SK-N-SH treated with all-trans-retinoic acid at 6 μM for 48 hours (cell line): ENCODE results near the gene ANK2.

Experiments
- ATAC-seq: fragments of 200-7000 bp; cut with Tn5 transposase; 3 replicates; pipeline ENCODE4 v1.9.1; 2020; ENCODE audit warnings: mild to moderate bottlenecking, moderate library complexity
- ARNTL ChIP-seq: fragments of 450-650 bp; formaldehyde crosslinking; IDR thresholded peaks from 2 replicates; pipeline ENCODE4 v1.5.0; 2020; ENCODE audit warnings: low read depth, mild to moderate bottlenecking, moderate library complexity, borderline replicate concordance
- BACH2 ChIP-seq: fragments of 250-450 bp; sonication (Bioruptor Pico); IDR thresholded peaks from 2 replicates; pipeline ENCODE4 v1.9.0; 2021; ENCODE audit warnings: mild to moderate bottlenecking, borderline replicate concordance
- ESRRG ChIP-seq: fragments of 250-450 bp; sonication (Bioruptor Pico); IDR thresholded peaks from 2 replicates; pipeline ENCODE4 v1.6.1; 2021; ENCODE audit warnings: mild to moderate bottlenecking
- GLIS3 ChIP-seq: fragments of 250-450 bp; sonication (Bioruptor Pico); IDR thresholded peaks from 2 replicates; pipeline ENCODE4 v1.5.0; 2020; ENCODE audit warnings: mild to moderate bottlenecking, moderate library complexity
- ISL1 ChIP-seq: fragments of 250-450 bp; sonication (Bioruptor Pico); IDR thresholded peaks from 2 replicates; pipeline ENCODE4 v2.1.2; 2022; ENCODE audit warnings: mild to moderate bottlenecking, moderate library complexity
- OSR1 ChIP-seq: fragments of 250-450 bp; sonication (Bioruptor Pico); IDR thresholded peaks from 2 replicates; pipeline ENCODE4 v1.8.0; 2022; ENCODE audit warnings: moderate library complexity, mild to moderate bottlenecking, inconsistent platforms
- PPARA ChIP-seq: fragments of 250-450 bp; sonication (Bioruptor Pico); IDR thresholded peaks from 2 replicates; pipeline ENCODE4 v1.5.0; 2020; ENCODE audit warnings: mild to moderate bottlenecking, borderline replicate concordance
- SNAI2 ChIP-seq: fragments of 250-450 bp; sonication (Bioruptor Pico); IDR thresholded peaks from 2 replicates; pipeline ENCODE4 v1.5.0; 2020; ENCODE audit warnings: mild to moderate bottlenecking, moderate library complexity
- TCF4 ChIP-seq: fragments of 250-450 bp; sonication (Bioruptor Pico); IDR thresholded peaks from 2 replicates; pipeline ENCODE4 v1.8.0; 2021; ENCODE audit warnings: mild to moderate bottlenecking, moderate library complexity, borderline replicate concordance
- TOX ChIP-seq: fragments of 250-450 bp; sonication (Bioruptor Pico); IDR thresholded peaks from 2 replicates; pipeline ENCODE4 v1.8.0; 2021; ENCODE audit warnings: mild to moderate bottlenecking, moderate library complexity, borderline replicate concordance
- ZC3H10 ChIP-seq: fragments of 250-450 bp; sonication (Bioruptor Pico); IDR thresholded peaks from 2 replicates; pipeline ENCODE4 v1.5.1; 2021; ENCODE audit warnings: mild to moderate bottlenecking, moderate library complexity
- ZFP3 ChIP-seq: fragments of 250-450 bp; sonication (Bioruptor Pico); IDR thresholded peaks from 2 replicates; pipeline ENCODE4 v1.5.0; 2020; ENCODE audit warnings: mild to moderate bottlenecking, moderate library complexity
- ZFP30 ChIP-seq: fragments of 450-650 bp; formaldehyde crosslinking; IDR thresholded peaks from 2 replicates; pipeline ENCODE4 v1.5.0; 2022; ENCODE audit warnings: mild to moderate bottlenecking, moderate library complexity
- ZNF565 ChIP-seq: fragments of 450-650 bp; formaldehyde crosslinking; conservative IDR thresholded peaks from 2 replicates; pipeline ENCODE4 v1.5.0; 2020; ENCODE audit warnings: low read depth, mild to moderate bottlenecking, moderate library complexity
- ZNF70 ChIP-seq: fragments of 450-650 bp; formaldehyde crosslinking; IDR thresholded peaks from 2 replicates; pipeline ENCODE4 v1.5.0; 2020; ENCODE audit warnings: mild to moderate bottlenecking, moderate library complexity
- ZNF8 ChIP-seq: fragments of 450-650 bp; formaldehyde crosslinking; IDR thresholded peaks from 2 replicates; pipeline ENCODE4 v1.5.0; 2020; ENCODE audit warnings: mild to moderate bottlenecking, moderate library complexity
- TF ChIP-seq, protein P1 (sequence below): fragments of 250-450 bp; sonication (Bioruptor Pico); IDR thresholded peaks from 2 replicates; pipeline ENCODE4 v1.5.1; 2021; ENCODE audit warnings: mild to moderate bottlenecking, moderate library complexity
- TF ChIP-seq, protein P2 (sequence below): fragments of 250-450 bp; sonication (Bioruptor Pico); IDR thresholded peaks from 2 replicates; pipeline ENCODE4 v1.8.0; 2021; ENCODE audit warnings: low read depth, mild to moderate bottlenecking, moderate library complexity, borderline replicate concordance
- TF ChIP-seq, protein P3 (sequence below): fragments of 250-450 bp; sonication (Bioruptor Pico); IDR thresholded peaks from 2 replicates; pipeline ENCODE4 v1.5.1; 2020; ENCODE audit warnings: low read depth, mild to moderate bottlenecking, moderate library complexity
- TF ChIP-seq, protein P4 (sequence below): fragments of 250-450 bp; sonication (Bioruptor Pico); IDR thresholded peaks from 2 replicates; pipeline ENCODE4 v1.8.0; 2020; ENCODE audit warnings: mild to moderate bottlenecking, moderate library complexity, borderline replicate concordance

Gene ANK2

DNA sequence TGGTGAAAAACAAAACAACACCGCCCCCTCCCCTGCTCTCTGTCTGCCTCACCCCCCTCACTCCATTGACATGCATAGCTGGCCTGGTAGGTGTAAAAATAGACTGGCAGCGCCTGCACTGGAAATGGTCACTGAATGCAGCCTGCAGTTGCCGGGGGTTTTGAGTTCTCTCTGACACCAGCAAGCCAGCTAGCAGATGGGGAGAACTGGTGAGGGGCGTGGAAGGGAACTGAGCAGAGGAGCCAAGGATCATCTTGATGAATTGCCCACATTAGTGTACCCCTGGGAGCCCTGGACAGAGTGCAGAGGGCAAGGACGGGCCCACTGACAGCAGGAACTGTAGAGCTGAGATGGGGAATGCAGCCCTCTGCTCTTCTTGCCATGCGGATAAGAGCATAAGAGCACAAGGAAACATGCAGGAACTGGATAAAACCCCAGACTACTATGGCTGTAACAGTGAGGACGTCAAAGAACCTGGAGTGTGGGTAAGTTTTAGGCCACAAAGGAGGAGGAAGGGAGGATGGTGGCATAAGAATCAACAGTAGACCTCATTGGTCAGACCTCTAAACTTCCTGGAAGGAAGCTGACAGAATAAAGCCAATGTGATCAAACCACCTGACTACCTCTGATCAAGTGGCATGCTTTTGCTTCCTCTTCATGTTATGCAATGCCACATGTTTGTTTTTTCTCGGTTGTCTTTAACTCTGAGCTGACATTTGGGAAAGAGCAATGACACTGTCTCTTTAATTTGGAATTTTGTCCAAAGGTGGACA lies 96.3 kb downstream of the ANK2 start (continued):
- TF ChIP-seq PPARA (no peak), BACH2 (no peak)
- TF ChIP-seq, all 23 proteins: peak for 0

DNA sequence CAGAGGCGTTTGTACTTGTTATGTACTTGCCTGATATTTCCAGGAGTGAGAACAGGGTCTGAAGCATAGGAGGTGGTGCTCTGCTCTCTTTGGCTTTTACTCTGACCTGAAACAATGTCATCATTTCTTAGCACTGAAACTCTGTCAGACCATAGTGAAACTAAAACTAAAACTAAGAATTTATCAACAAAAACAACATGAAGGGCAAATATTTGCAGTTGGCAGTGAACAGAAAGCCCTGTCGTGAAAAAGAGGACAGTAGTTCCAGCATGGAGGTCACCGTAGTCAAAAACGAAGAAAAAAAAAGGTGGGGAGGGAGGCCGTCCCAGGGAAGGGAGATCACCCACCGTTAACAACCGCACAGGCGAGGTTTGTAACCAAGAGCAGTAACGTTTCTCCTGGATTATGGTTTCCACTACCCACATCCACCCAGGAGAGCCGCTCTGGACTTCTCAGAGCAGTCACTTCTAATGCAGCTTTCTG lies 97.5 kb downstream of the ANK2 start:
- no peak for ATAC-seq
- no peak for TF ChIP-seq GLIS3 (CRISPR knock-in tag)

DNA sequence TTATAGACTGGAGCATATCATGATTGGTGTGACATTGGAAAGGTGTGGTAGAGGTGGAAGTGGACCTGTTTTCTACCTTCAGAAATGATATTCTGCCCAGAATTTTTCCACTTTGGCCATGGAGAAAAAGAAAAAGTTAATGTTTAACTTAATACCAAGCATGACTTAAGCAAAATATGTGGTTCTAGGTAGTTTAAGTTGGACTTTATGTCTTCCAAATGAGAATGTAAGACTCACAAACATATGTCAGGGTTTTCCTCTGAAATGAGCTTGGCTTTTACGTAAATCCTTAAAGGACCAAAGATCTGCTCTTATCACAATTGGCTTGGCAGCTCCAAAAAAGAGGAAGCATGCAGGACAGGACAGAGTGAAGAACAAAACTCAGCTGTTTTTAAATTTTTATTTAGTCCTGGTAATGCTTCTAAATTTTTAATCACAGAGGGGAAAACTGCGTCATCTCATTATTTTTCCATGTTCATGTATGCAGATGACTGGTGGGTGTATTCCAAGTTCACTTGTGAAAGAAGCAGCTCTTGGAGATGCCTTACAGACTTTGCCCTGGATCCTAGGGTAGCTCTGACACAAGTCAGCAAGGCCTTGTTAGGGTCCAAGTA lies 98.2 kb downstream of the ANK2 start:
- ATAC-seq = no peak
- TF ChIP-seq, protein P1, sequence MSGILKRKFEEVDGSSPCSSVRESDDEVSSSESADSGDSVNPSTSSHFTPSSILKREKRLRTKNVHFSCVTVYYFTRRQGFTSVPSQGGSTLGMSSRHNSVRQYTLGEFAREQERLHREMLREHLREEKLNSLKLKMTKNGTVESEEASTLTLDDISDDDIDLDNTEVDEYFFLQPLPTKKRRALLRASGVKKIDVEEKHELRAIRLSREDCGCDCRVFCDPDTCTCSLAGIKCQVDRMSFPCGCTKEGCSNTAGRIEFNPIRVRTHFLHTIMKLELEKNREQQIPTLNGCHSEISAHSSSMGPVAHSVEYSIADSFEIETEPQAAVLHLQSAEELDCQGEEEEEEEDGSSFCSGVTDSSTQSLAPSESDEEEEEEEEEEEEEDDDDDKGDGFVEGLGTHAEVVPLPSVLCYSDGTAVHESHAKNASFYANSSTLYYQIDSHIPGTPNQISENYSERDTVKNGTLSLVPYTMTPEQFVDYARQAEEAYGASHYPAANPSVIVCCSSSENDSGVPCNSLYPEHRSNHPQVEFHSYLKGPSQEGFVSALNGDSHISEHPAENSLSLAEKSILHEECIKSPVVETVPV (CRISPR knock-in tag) = no peak
- TF ChIP-seq ZFP30 (CRISPR knock-in tag) (no peak), GLIS3 (CRISPR knock-in tag) (no peak), ARNTL (CRISPR knock-in tag) (no peak), TOX (no peak), ZNF8 (no peak), TCF4 (CRISPR knock-in tag) (no peak), ISL1 (CRISPR knock-in tag) (no peak)

DNA sequence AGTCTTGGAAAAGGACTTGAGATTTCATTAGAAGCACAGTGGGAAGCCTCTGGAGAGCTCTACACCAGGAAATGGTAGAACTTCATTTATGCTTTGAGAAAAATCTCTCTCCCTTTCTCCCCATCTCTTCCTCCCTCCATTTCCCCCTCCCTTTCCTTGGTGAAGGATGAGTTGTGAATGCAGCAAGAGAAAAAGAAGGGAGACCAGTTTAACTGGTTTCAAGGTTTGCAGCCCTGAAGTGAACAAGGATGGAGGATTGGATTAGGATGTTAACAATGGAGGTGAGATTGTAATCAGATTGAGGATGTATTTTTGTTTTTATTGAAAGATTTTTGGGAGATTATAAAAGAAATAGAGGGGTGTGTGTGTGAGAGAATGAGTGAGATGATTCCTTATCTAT lies 99.5 kb downstream of the ANK2 start:
- no peak for ATAC-seq
- TF ChIP-seq, protein P1 (CRISPR knock-in tag) = no peak
- TF ChIP-seq ARNTL (CRISPR knock-in tag) (no peak), ESRRG (CRISPR knock-in tag) (no peak), ZC3H10 (CRISPR knock-in tag) (no peak), ZNF70 (CRISPR knock-in tag) (no peak), SNAI2 (CRISPR knock-in tag) (no peak)

DNA sequence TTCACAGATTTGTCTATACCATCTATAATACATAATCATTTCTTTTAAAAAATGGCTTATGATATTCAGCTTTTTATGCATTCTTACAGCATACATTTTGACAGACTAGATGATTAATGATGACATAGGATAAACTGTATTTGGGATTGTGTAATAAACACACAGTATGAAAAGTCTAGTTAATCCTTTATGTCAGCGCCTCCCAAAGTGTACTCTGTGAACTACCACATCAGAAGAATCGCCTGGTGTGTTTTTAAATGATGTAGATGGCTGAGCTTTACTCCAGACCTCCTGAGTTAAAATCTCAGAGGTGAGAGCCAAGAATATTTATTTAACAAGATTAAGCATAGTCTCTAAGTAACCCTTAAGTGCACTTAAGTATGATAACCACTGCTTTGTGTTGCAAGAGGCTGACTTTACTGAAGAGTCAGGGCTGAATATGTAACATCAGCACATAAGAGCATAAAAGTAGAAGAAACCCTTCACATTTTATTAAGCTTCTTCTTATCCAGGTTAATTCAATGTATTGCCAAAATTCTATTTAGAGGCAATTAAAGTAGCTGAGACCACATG lies 104.2 kb downstream of the ANK2 start:
- ATAC-seq = no peak; the same call in 2 of the 3 replicates
- TF ChIP-seq ZNF70 (CRISPR knock-in tag) (no peak), OSR1 (CRISPR knock-in tag) (no peak), ZNF565 (no peak), ISL1 (CRISPR knock-in tag) (peak; percentile 100), ZFP3 (no peak), TCF4 (CRISPR knock-in tag) (peak; percentile 17; the same call in 1 of the 2 replicates), BACH2 (no peak), GLIS3 (CRISPR knock-in tag) (no peak)
- TF ChIP-seq, protein P2, sequence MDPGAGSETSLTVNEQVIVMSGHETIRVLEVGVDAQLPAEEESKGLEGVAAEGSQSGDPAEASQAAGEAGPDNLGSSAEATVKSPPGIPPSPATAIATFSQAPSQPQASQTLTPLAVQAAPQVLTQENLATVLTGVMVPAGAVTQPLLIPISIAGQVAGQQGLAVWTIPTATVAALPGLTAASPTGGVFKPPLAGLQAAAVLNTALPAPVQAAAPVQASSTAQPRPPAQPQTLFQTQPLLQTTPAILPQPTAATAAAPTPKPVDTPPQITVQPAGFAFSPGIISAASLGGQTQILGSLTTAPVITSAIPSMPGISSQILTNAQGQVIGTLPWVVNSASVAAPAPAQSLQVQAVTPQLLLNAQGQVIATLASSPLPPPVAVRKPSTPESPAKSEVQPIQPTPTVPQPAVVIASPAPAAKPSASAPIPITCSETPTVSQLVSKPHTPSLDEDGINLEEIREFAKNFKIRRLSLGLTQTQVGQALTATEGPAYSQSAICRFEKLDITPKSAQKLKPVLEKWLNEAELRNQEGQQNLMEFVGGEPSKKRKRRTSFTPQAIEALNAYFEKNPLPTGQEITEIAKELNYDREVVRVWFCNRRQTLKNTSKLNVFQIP = no peak
- TF ChIP-seq, protein P3, sequence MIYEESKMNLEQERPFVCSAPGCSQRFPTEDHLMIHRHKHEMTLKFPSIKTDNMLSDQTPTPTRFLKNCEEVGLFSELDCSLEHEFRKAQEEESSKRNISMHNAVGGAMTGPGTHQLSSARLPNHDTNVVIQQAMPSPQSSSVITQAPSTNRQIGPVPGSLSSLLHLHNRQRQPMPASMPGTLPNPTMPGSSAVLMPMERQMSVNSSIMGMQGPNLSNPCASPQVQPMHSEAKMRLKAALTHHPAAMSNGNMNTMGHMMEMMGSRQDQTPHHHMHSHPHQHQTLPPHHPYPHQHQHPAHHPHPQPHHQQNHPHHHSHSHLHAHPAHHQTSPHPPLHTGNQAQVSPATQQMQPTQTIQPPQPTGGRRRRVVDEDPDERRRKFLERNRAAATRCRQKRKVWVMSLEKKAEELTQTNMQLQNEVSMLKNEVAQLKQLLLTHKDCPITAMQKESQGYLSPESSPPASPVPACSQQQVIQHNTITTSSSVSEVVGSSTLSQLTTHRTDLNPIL (CRISPR knock-in tag) = no peak
- TF ChIP-seq, protein P1 (CRISPR knock-in tag) = no peak
- TF ChIP-seq, protein P4, sequence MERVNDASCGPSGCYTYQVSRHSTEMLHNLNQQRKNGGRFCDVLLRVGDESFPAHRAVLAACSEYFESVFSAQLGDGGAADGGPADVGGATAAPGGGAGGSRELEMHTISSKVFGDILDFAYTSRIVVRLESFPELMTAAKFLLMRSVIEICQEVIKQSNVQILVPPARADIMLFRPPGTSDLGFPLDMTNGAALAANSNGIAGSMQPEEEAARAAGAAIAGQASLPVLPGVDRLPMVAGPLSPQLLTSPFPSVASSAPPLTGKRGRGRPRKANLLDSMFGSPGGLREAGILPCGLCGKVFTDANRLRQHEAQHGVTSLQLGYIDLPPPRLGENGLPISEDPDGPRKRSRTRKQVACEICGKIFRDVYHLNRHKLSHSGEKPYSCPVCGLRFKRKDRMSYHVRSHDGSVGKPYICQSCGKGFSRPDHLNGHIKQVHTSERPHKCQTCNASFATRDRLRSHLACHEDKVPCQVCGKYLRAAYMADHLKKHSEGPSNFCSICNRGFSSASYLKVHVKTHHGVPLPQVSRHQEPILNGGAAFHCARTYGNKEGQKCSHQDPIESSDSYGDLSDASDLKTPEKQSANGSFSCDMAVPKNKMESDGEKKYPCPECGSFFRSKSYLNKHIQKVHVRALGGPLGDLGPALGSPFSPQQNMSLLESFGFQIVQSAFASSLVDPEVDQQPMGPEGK (CRISPR knock-in tag) = peak; percentile 43; the same call in 1 of the 2 replicates
- TF ChIP-seq, all 23 proteins: peak for 3
